ENCODE results near the gene CAMKV.

- TF ChIP-seq RAD21 (IDR thresholded peaks at IDR 0.05 in 1 of 2, conservative IDR thresholded peaks at IDR 0.05 in 1 of 2; ENCODE audit: low read depth in 2 of 2, low read length in 2 of 2) (no peak), POLR2A (IDR thresholded peaks at IDR 0.05; ENCODE audit: control extremely low read depth in 1 of 2, low read depth in 2 of 2, low read length in 2 of 2) (no peak), EZH2 (IDR thresholded peaks at IDR 0.05; ENCODE audit: low read depth, low read length, severe bottlenecking) (no peak), CHD2 (IDR thresholded peaks at IDR 0.05; ENCODE audit: low read length) (no peak), JUND (IDR thresholded peaks at IDR 0.05; ENCODE audit: low read length) (no peak), MAFK (IDR thresholded peaks at IDR 0.05; ENCODE audit: low read depth, low read length) (no peak), POU5F1 (IDR thresholded peaks at IDR 0.05; ENCODE audit: low read depth, low read length) (no peak), POLR2AphosphoS5 (IDR thresholded peaks at IDR 0.05; ENCODE audit: low read depth, low read length) (no peak), EP300 (IDR thresholded peaks at IDR 0.05; ENCODE audit: borderline replicate concordance in 1 of 2, low read depth in 2 of 2, low read length in 2 of 2) (no peak), CHD1 (IDR thresholded peaks at IDR 0.05; ENCODE audit: low read depth, low read length) (no peak), JUN (IDR thresholded peaks at IDR 0.05; ENCODE audit: low read depth, low read length) (no peak)
- TF ChIP-seq, protein P1, sequence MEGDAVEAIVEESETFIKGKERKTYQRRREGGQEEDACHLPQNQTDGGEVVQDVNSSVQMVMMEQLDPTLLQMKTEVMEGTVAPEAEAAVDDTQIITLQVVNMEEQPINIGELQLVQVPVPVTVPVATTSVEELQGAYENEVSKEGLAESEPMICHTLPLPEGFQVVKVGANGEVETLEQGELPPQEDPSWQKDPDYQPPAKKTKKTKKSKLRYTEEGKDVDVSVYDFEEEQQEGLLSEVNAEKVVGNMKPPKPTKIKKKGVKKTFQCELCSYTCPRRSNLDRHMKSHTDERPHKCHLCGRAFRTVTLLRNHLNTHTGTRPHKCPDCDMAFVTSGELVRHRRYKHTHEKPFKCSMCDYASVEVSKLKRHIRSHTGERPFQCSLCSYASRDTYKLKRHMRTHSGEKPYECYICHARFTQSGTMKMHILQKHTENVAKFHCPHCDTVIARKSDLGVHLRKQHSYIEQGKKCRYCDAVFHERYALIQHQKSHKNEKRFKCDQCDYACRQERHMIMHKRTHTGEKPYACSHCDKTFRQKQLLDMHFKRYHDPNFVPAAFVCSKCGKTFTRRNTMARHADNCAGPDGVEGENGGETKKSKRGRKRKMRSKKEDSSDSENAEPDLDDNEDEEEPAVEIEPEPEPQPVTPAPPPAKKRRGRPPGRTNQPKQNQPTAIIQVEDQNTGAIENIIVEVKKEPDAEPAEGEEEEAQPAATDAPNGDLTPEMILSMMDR (IDR thresholded peaks at IDR 0.05; ENCODE audit: control extremely low read depth in 1 of 3, insufficient read depth in 1 of 3, low read depth in 1 of 3, low read length in 3 of 3), result no peak
Measured at GRCh38 chr3:49868862-49869466, 742 bp downstream of the CAMKV start.
